ENCODE data around the gene RBM34.
"Not testable (repeated sequence)": the region's sequence is repeated elsewhere in the genome, so short reads cannot be mapped to it uniquely, and the experiment has no call there.

- TF ChIP-seq, protein P1, sequence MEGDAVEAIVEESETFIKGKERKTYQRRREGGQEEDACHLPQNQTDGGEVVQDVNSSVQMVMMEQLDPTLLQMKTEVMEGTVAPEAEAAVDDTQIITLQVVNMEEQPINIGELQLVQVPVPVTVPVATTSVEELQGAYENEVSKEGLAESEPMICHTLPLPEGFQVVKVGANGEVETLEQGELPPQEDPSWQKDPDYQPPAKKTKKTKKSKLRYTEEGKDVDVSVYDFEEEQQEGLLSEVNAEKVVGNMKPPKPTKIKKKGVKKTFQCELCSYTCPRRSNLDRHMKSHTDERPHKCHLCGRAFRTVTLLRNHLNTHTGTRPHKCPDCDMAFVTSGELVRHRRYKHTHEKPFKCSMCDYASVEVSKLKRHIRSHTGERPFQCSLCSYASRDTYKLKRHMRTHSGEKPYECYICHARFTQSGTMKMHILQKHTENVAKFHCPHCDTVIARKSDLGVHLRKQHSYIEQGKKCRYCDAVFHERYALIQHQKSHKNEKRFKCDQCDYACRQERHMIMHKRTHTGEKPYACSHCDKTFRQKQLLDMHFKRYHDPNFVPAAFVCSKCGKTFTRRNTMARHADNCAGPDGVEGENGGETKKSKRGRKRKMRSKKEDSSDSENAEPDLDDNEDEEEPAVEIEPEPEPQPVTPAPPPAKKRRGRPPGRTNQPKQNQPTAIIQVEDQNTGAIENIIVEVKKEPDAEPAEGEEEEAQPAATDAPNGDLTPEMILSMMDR (conservative IDR thresholded peaks at IDR 0.05 in 1 of 2, IDR thresholded peaks at IDR 0.05 in 1 of 2; ENCODE audit: low read depth in 1 of 2, low read length in 2 of 2) = not testable (repeated sequence)
- not testable (repeated sequence) for TF ChIP-seq EZH2 (IDR thresholded peaks at IDR 0.05; ENCODE audit: low read length, missing control alignments)
These were observed 41.4 kb upstream of the RBM34 start for GRCh38 chr1:235202447-235202846.
